ENCODE data around the gene SERPINB10. TPM values are rescaled to one million over a fixed set of nuclear protein-coding genes. Genes with fewer than 3 reads are reported as not detected.

The SERPINB10 gene
- total and polyA plus RNA-seq, 2 donors from 2014 or later = not detected

DNA sequence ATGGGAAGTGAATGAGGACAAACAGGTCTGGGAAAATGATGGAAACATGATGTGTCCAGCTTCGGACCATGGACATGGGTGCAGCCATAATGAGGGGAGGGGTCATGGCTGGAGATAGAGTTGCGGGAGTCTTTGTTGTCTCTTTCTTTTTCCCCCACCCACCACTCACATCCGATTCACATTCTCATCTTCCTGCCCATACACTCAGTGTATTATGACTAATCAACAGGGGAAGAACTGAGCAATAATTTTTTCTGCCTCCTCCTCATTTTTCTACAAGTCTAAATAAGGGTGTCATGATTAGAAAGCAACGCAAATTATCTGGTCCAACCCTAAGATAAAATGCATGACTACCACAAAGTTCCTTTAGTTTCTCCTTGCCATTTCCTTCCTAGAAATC is 25.9 kb upstream of the SERPINB10 start:
- DNase-seq = no peak
- no peak for TF ChIP-seq CTCF (IDR thresholded peaks at IDR 0.05; ENCODE audit: borderline replicate concordance, extremely low read depth, insufficient read depth)
- no peak overlapping the region for H3K9ac ChIP-seq (ENCODE audit: low read length in 3 of 3)
- no peaks in the 10 kb centered on the region for H3K36me3 ChIP-seq (ENCODE audit: control insufficient read depth in 2 of 3, insufficient read depth in 3 of 3, low read length in 3 of 3)
- H3K27me3 ChIP-seq (ENCODE audit: control insufficient read depth, insufficient read depth, low read length) = no peaks in the 10 kb centered on the region
- no peak overlapping the region for H3K27ac ChIP-seq (ENCODE audit: low read depth in 2 of 2, low read length in 2 of 2)
- FAIRE-seq = no peak
- no peak overlapping the region for H3K4me3 ChIP-seq (ENCODE audit: low read length in 3 of 3)
- intact Hi-C loops (cut with DNase I) = no loop called here
- H3K9me3 ChIP-seq (ENCODE audit: control insufficient read depth in 2 of 3, insufficient read depth in 1 of 3, low read length in 3 of 3) = no peaks in the 10 kb centered on the region
- no peaks in the 10 kb centered on the region for H3K4me1 ChIP-seq (ENCODE audit: control insufficient read depth in 2 of 3, insufficient read depth in 2 of 3, low read depth in 1 of 3, low read length in 3 of 3)

GRCh38 chr18:63882333-63883141 is 25.2 kb upstream of the SERPINB10 start:
- DNase-seq = no peak

DNA sequence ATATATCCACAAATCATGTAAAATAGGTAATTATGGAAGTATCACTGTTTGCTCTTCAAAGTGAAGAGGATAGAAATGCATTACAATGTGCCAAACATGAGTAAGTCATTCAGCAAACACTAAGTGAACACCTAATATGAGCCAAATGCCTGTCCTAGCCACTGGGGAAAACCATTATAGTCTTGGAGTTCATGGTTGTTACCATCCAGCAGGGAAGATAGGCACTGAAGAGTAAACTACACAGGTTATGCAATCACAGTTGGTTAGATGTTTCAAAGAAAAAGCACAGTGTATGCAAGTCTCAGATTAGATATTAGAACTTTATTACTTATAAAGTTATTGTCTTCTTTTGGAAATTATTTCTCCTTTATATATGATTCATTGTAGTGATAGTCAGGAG is 24.1 kb upstream of the SERPINB10 start:
- Histone ChIP-seq H3K9me3 (ENCODE audit: control insufficient read depth in 2 of 3, insufficient read depth in 1 of 3, low read length in 3 of 3) (no peaks in the 10 kb centered on the region), H3K27me3 (ENCODE audit: control insufficient read depth, insufficient read depth, low read length) (no peaks in the 10 kb centered on the region), H3K9ac (ENCODE audit: low read length in 3 of 3) (no peak overlapping the region), H3K36me3 (ENCODE audit: control insufficient read depth in 2 of 3, insufficient read depth in 3 of 3, low read length in 3 of 3) (no peaks in the 10 kb centered on the region), H3K4me1 (ENCODE audit: control insufficient read depth in 2 of 3, insufficient read depth in 2 of 3, low read depth in 1 of 3, low read length in 3 of 3) (no peaks in the 10 kb centered on the region), H3K27ac (ENCODE audit: low read depth in 2 of 2, low read length in 2 of 2) (no peak overlapping the region), H3K4me3 (ENCODE audit: low read length in 3 of 3) (no peak overlapping the region)
- no peak for FAIRE-seq
- no peak for DNase-seq
- intact Hi-C loops (cut with DNase I) = no loop called here
- TF ChIP-seq CTCF (IDR thresholded peaks at IDR 0.05; ENCODE audit: borderline replicate concordance, extremely low read depth, insufficient read depth) = no peak

More at GRCh38 chr18:63882333-63883141, 25.2 kb upstream of the SERPINB10 start:
- Histone ChIP-seq H3K9me3 (ENCODE audit: control insufficient read depth in 2 of 3, insufficient read depth in 1 of 3, low read length in 3 of 3) (no peaks in the 10 kb centered on the region), H3K27me3 (ENCODE audit: control insufficient read depth, insufficient read depth, low read length) (no peaks in the 10 kb centered on the region), H3K9ac (ENCODE audit: low read length in 3 of 3) (no peak overlapping the region), H3K4me1 (ENCODE audit: control insufficient read depth in 2 of 3, insufficient read depth in 2 of 3, low read depth in 1 of 3, low read length in 3 of 3) (no peaks in the 10 kb centered on the region), H3K27ac (ENCODE audit: low read depth in 2 of 2, low read length in 2 of 2) (no peak overlapping the region), H3K4me3 (ENCODE audit: low read length in 3 of 3) (no peak overlapping the region), H3K36me3 (ENCODE audit: control insufficient read depth in 2 of 3, insufficient read depth in 3 of 3, low read length in 3 of 3) (no peaks in the 10 kb centered on the region)
- no peak for TF ChIP-seq CTCF (IDR thresholded peaks at IDR 0.05; ENCODE audit: borderline replicate concordance, extremely low read depth, insufficient read depth)
- intact Hi-C loops (cut with DNase I) = no loop called here
- no peak for FAIRE-seq

Measured in kidney (tissue), 14 donors.